Body of pancreas (tissue), 4 donors: ENCODE data around the gene PRSS3.

Source experiments
- CTCF ChIP-seq, 7 experiments: fragments of 450-650 bp in 4 of 7; fragments of 200-600 bp in 3 of 7; sonication (generic) in 3 of 7; IDR thresholded peaks; one replicate each; pipeline ENCODE4 v1.5.1; 2016 to 2019; ENCODE audit warnings: antibody characterized with exemption in 7 of 7
- POLR2A ChIP-seq, 3 donors: fragments of 450-650 bp; IDR thresholded peaks; one replicate each; pipeline ENCODE4 v1.6.1; 2016; ENCODE audit warnings: antibody characterized with exemption in 3 of 3, mild to moderate bottlenecking in 2 of 3

- TF ChIP-seq POLR2A (IDR thresholded peaks at IDR 0.05), result peak in 2 of 3 donors; percentile 36 to 41
- peak in 3 of 7 experiments; percentile 24 to 29 (median 29) for TF ChIP-seq CTCF (IDR thresholded peaks at IDR 0.05)
Observed at GRCh38 chr9:33817327-33818166, 22.2 kb downstream of the PRSS3 start.
